Epithelial cell of esophagus (primary cell): ENCODE measurements around the gene TBX6.
"Not testable (repeated sequence)": the region's sequence is repeated elsewhere in the genome, so short reads cannot be mapped to it uniquely, and the experiment has no call there.

Experiments used
- DNase-seq: peaks from one replicate; pipeline ENCODE4 v3.0.0; 2010; ENCODE audit warnings: low read depth
- H3K4me3 ChIP-seq: 2 replicates; pipeline ENCODE4 v1.5.1; 2011; ENCODE audit warnings: mild to moderate bottlenecking, low read length, control low read depth
- TF ChIP-seq, protein P1 (sequence below): IDR thresholded peaks from 2 replicates; pipeline ENCODE4 v1.5.1; 2011; ENCODE audit warnings: low read depth, mild to moderate bottlenecking, low read length, control low read depth, inconsistent platforms; ENCODE audit not compliant: insufficient read depth; ENCODE audit errors: missing control alignments

The TBX6 gene

DNA sequence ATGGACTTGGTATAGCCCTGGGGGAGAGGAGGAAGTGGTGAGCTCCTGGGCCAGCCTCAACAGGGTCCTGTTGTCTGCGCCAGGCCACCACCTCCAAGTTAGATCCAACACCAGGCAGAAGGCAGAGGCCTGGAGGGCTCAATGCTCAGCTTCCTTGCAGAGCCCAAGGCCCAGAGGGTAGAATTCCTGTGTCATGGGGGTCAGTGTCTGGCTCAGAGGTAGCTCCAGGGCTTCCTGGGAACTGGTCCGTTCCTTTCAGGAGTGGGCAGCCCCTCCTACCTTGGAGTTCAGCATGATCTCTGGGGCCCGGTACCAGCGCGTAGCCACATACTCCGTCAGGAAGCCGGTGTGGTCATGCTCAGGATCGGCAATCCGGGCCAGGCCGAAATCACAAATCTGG is 26.0 kb upstream of the TBX6 start:
- TF ChIP-seq, protein P1, sequence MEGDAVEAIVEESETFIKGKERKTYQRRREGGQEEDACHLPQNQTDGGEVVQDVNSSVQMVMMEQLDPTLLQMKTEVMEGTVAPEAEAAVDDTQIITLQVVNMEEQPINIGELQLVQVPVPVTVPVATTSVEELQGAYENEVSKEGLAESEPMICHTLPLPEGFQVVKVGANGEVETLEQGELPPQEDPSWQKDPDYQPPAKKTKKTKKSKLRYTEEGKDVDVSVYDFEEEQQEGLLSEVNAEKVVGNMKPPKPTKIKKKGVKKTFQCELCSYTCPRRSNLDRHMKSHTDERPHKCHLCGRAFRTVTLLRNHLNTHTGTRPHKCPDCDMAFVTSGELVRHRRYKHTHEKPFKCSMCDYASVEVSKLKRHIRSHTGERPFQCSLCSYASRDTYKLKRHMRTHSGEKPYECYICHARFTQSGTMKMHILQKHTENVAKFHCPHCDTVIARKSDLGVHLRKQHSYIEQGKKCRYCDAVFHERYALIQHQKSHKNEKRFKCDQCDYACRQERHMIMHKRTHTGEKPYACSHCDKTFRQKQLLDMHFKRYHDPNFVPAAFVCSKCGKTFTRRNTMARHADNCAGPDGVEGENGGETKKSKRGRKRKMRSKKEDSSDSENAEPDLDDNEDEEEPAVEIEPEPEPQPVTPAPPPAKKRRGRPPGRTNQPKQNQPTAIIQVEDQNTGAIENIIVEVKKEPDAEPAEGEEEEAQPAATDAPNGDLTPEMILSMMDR, result no peak
- DNase-seq, result no peak
- no peak overlapping the region for H3K4me3 ChIP-seq

DNA sequence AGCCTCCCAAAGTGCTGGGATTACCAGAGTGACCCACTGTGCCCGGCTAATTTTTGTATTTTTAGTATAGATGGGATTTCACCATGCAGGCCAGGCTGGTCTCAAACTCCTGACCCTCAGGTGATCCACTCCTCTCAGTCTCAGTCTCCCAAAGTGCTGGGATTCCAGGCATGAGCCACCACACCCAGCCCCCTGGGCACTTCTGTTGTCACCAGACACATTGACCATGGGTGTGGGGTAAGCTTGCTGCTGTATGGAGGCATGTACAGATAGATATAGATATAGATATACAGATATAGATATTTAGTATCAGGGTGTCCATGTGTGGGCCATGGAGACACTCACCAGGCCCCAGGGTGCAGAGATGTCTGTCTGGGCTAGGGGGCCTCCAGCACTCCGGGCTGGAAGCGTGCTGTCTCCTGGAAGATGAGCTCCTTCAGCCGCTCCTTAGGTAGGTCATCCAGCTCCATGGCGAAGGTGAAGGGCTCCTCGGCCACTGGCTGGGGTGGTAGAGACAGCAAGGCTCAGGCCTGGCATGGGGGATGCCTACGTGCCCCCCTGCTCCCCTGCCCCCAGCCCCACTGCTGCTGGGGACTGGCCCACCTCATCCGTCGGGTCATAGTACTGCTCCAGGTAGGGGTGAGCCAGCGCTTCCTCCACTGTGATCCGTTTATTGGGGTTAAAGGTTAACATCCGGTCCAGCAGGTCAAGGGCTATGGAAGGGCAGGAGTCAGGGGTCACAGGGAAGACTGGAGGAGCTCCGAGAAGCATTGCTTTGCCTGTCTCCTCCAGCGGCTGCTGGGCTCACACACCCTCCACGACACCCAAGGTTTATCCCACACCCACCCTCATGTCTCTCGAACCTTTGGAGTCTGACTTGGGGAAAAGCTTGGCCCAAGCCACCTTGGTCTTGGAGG is 24.8 kb upstream of the TBX6 start:
- TF ChIP-seq, protein P1, result no peak
- no peak for DNase-seq
- H3K4me3 ChIP-seq, result no peak overlapping the region

DNA sequence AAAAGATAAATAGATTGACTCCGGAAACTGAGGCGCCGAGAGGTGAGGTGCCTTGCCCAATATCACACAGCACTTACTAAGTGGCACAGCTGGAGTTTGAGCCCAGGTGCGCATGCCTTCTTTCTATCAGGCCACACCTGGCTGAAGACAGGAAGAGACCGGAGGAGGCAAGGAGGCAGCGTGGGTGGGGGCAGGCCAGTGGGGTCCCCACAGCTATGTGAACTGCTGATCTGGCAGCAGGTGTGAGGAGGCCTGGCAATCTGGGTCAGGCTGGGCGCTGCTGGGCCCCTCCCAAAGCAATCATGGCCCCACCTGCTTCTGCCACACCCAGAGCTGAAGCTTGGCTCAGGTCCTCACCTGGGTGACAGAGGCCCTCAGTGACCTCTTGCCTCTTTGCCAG is 23.5 kb upstream of the TBX6 start:
- DNase-seq, result no peak
- TF ChIP-seq, protein P1, result no peak

DNA sequence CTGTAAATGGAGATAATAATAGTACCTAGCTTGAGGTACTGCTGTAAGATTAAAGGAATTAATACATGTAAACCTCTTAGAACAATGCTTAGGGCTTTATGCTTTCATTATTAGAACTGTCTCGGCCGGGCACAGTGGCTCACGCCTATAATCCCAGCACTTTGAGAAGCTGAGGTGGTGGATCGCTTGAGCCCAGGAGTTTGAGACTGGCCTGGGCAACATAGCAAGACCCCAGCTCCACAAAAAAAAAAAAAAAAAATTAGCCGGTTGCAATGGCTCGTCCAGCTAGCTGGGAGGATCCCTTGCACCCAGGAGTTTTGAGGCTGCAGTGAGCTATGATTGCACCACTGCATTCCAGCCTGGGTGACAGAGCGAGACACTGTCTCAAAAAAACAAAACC is 23.1 kb upstream of the TBX6 start:
- not testable (repeated sequence) for H3K4me3 ChIP-seq, DNase-seq

More for the DNA sequence above, 23.5 kb upstream of the TBX6 start:
- H3K4me3 ChIP-seq, result no peak overlapping the region

DNA sequence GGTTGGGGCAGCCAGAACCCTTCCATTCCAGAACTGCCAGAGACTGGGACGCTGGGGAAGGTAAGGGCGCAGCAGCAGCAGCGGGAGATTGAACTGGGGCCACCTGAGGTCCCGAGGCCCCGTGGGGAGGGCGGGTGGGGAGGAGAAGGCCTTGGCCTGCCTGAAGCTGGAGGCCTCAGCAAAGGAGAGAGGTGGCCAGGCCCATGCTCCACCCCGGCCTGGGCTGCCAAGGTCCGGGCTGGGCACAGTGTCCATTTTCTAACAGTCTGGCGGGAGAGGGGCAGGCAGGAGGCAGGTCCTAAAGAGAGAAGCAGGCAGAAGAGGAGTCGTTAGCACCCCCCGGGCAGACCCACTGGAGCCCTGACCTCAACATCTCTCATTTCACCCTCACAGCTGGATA is 22.7 kb upstream of the TBX6 start:
- no peak overlapping the region for H3K4me3 ChIP-seq
- TF ChIP-seq, protein P1, result no peak
- no peak for DNase-seq

DNA sequence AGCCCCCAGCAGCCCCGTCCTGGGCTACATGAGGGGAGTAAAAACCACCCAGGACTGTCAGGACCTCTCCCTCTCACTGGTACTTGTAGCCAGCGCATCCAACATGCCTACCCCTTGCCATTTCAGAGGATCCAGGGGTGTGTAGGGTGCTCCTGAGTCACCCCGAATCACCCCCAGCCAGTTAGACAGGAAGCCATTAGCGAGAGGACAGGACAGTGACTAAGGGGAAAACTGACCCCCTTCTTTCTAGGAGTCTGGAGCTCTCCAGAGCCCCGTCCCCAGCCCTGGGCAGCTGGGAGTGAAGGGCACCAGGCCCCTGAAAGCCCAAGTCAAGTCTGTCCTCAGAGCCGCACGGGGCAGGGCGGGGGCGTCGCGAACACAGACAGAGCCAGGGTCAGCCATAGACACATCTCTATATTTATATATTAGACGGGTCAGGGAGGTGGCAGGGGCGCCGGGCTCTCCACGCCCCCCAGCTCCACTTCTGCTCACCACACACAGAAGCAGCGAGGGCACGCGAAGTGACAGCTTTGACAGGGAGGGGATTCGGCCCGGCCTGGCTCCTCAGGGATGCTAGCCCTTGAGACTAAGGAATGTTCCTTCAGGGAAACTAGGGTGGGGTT is 22.1 kb upstream of the TBX6 start:
- no peak overlapping the region for H3K4me3 ChIP-seq
- DNase-seq, result peak; percentile 59
- TF ChIP-seq, protein P1, result no peak

DNA sequence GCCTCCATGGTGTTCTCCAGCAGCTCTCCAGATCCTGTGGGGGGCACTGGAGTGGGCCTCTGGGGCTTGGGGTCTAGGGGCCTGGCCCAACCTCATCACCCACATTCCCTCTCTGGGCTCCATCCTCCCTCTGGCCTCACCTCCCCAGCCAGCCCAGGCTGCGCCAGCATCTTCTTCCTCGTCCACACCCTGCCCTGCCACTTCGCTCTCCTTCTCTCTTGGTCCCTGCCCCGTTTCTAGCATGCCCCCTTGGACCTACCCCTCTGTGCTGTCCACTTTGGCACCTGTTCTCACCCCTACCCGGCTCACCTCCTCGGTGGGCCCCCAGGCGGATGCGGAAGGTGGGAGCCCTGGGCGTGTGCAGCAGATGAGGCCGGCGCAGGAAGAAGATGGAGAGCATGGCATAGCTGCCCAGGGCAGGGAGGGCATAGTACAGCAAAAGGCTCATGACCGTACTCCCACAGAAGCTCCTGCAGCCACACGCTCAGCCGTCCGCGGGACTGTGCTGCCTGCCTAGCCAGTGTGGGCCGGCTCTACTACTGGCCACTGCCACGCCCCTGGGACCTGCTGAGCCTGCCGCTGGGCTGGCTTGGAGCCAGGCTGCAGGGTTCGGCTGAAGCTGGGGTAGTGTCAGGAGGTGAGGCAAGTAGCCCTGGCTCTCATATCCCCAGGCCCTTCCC is 21.4 kb upstream of the TBX6 start, which contains the start of gene GDPD3:
Gene GDPD3, minus strand, starts transcription at position 507 of the 680 bp plus-strand sequence. Its CDS starts 59 bp downstream, at position 448.
- TF ChIP-seq, protein P1, result no peak
- H3K4me3 ChIP-seq, result no peak within 1 kb of the TSS
- peak; percentile 43 for DNase-seq
